GM12864 (cell line): ENCODE data around the gene SIX4.

Experiments used
- DNase-seq: peaks from one replicate; pipeline ENCODE4 v3.0.0-alpha.2; 2011; ENCODE audit warnings: low read depth
- H3K4me3 ChIP-seq: 2 replicates; pipeline ENCODE4 v1.5.1; 2011; ENCODE audit warnings: mild to moderate bottlenecking, low read depth, low read length, control low read depth
- TF ChIP-seq, protein P1 (sequence below): IDR thresholded peaks from 2 replicates; pipeline ENCODE4 v1.5.1; 2011; ENCODE audit warnings: low read depth, mild to moderate bottlenecking, moderate library complexity, low read length, control low read depth, inconsistent platforms; ENCODE audit errors: missing control alignments

SIX4 gene

DNA sequence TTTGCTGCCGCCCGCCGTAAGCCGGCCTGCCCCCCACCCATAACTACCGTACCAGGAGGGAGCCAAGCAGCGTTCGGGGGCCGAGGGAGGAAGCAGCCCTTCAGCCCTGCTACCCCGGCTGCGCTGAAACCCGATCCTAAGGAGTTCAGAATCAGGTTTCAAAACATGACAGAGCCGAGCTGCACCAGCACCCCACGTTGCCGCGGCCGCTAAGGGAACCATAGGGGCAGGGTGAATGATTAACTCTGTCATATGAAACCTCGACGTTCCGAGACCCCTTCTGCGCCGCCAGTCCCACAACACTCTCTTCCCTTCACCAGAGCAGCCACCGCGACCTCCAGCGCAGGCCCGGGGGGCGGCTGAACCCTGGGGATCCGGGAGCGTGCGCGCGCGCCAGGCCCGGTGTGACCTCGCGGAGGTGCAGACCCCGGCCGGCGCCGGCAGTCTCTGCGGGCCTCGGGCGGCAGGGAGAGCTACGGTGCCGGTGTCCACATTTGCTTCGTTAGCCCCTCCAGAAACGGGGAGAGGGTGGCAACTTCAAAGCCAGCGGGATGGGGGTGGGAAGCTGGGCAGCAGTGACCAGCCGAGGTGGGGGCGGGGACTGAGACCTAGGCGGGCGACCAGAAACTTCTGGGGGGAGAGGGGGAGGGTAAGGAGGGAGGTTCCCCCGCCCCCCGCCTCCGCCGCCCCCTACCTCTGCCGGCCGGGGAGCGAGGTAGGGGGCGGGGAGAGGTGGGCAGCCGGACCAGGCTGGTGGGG is 1.6 kb downstream of the SIX4 start:
- no peak for DNase-seq
- peak overlapping the region; percentile 56 for H3K4me3 ChIP-seq
- TF ChIP-seq, protein P1, sequence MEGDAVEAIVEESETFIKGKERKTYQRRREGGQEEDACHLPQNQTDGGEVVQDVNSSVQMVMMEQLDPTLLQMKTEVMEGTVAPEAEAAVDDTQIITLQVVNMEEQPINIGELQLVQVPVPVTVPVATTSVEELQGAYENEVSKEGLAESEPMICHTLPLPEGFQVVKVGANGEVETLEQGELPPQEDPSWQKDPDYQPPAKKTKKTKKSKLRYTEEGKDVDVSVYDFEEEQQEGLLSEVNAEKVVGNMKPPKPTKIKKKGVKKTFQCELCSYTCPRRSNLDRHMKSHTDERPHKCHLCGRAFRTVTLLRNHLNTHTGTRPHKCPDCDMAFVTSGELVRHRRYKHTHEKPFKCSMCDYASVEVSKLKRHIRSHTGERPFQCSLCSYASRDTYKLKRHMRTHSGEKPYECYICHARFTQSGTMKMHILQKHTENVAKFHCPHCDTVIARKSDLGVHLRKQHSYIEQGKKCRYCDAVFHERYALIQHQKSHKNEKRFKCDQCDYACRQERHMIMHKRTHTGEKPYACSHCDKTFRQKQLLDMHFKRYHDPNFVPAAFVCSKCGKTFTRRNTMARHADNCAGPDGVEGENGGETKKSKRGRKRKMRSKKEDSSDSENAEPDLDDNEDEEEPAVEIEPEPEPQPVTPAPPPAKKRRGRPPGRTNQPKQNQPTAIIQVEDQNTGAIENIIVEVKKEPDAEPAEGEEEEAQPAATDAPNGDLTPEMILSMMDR, result no peak

DNA sequence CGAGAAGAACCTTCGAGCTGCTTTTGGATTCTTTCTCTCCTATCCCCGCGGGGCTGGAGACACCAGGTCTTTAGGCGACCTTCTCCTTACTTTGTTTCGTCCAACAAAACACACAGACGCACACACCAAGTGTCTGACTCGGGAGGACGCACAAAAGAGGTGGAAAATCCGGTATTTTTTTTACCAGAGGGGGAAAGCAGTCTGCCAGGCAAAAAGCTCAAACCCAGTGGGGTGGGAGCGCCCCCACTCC is 2.1 kb downstream of the SIX4 start:
- DNase-seq, result no peak
- peak overlapping the region; percentile 56 for H3K4me3 ChIP-seq
- TF ChIP-seq, protein P1, result no peak

DNA sequence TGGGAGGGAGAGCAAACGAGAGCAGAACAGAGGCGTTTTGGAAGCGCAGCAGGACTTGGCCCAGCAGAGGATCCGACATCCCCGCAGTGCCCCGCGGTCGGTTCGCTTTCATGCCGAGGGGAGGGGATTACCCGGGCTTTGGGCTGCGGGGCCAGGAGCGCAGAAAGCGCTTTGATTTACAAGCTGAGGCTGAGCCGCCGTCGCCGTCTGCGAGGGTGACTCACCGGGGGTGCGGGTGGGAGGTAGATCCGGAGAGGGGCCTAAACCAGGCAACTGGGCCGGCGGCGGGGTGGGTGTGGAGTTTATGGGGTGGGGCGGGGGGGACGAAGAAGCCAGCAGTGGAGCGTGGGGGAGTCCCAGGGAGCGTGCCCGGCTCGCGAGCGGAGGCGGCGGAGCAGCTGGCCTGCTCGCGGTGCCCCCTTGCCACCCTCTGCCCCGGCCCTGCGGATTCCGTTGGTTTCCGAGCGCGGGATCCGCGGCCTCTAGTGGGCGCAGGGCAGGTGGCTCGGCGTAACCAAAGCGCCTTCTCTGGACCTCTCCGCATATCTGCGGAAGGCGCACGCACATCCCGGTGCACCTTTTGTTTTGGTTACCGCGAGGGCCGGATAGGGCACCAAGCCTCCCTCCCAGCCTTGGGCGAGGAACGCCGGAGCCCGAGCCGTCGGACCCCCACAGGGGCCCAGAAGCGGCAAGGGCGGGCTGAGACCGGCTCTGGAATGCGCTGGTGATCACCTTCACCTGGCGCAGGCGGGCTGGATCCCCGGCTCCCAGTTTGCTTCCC is 2.6 kb downstream of the SIX4 start:
- H3K4me3 ChIP-seq, result peak overlapping the region; percentile 56
- no peak for DNase-seq
- TF ChIP-seq, protein P1, result peak; percentile 49

DNA sequence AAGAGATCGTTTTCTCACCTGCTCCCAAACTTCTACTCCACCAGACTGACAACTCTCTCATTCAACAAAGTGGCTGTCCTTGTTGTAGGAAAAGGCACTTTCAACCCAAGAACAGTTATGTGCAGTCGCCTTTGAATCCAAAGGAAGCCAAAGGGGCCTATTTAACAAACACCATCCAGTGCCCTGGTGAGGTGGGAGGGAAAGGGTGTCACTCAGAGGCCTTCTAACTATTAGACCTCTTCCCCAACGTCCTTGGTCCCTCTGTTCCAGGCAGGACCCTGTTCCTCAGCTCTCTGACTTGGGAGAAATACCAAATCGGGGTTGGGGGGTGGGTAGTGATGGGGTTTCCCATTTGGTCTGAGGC is 3.2 kb downstream of the SIX4 start:
- TF ChIP-seq, protein P1, result no peak
- no peak for DNase-seq
- H3K4me3 ChIP-seq, result no peak overlapping the region

DNA sequence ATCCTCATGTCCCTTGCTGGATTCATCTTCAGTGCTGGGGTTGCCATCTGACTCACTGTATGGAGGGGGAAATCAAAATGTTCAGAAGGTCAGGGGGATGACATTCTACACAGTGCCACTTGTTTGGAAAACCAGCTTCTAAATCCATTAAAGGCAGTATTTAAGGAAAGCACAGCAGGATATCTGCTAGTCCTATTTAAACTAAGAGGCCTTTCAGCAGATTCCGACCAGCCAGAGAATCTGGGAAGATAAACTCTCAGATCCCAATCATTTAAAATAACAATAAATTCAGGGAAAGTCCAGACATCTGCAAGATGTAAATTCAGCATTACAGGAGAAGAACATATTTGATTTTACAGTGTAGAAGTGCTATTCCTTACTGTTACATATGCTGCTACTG is 3.8 kb downstream of the SIX4 start:
- DNase-seq, result no peak
- TF ChIP-seq, protein P1, result no peak
- H3K4me3 ChIP-seq, result no peak overlapping the region

DNA sequence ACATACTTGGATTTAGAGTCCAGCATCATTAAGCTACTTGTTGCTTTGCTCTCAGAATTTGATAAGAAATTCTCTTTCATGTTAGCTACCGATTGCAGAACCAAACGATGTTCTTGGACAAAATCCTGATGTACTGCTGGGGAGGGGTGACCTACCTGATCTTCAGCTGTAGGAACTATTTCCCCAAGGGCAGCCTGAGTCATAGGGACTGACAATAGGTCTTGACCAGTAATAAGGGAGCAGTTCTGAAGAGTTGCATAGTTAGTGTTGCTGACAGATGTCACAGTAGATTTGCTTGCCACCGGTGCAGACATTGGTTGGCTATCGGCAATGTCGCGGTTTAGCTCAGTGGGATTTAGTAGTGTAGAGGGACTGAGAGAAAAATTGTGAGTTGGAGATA is 10.6 kb downstream of the SIX4 start:
- TF ChIP-seq, protein P1, result no peak
- no peak for DNase-seq
- H3K4me3 ChIP-seq, result no peak overlapping the region

DNA sequence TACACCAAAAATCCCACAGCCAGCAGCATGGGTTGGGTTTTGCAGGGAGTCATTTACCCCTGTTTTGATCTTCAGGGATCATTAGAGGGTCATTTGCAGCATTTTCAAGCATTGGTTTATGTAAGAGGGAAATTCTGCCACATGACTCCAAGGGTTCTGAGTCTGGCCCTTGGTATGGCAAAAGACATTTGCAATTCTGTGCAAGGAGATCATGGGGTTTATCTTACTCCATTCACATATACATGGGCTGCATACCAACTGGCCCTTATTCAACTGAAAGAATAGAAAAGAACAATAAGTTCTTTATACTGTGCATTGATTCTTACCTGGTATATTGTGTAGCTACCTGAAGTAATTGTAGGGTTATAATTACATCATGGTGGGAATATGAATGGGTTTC is 13.7 kb downstream of the SIX4 start:
- DNase-seq, result no peak
- H3K4me3 ChIP-seq, result no peak overlapping the region
- TF ChIP-seq, protein P1, result no peak
